Fibroblast of skin of left quadriceps (primary cell): ENCODE results near the gene TOM1.

ENCODE experiments used
- DNase-seq, 2 experiments: peaks; one replicate each; pipeline ENCODE4 v3.0.0-alpha.2; 2013; ENCODE audit warnings: low read depth in 2 of 2

Gene TOM1

GRCh38 chr22:35307372-35307771 lies 7.7 kb downstream of the TOM1 start:
- no peak for DNase-seq

GRCh38 chr22:35307892-35308291 lies 8.2 kb downstream of the TOM1 start:
- no peak for DNase-seq

- no peak for DNase-seq
These were observed 8.9 kb downstream of the TOM1 start for GRCh38 chr22:35308480-35309021.

- DNase-seq: no peak
These were observed 11.2 kb downstream of the TOM1 start for GRCh38 chr22:35310556-35311550.

GRCh38 chr22:35311551-35311999 lies 11.9 kb downstream of the TOM1 start:
- no peak for DNase-seq

- no peak for DNase-seq
These were observed 12.7 kb downstream of the TOM1 start for GRCh38 chr22:35312198-35313059.

- DNase-seq: no peak
These were observed 13.8 kb downstream of the TOM1 start for GRCh38 chr22:35313311-35314121.

- no peak for DNase-seq
These were observed 14.7 kb downstream of the TOM1 start for GRCh38 chr22:35314161-35314942.

GRCh38 chr22:35315141-35315854 lies 15.6 kb downstream of the TOM1 start:
- no peak for DNase-seq

GRCh38 chr22:35315855-35316745 lies 16.4 kb downstream of the TOM1 start:
- DNase-seq: no peak

GRCh38 chr22:35316751-35317150 lies 17.1 kb downstream of the TOM1 start:
- no peak for DNase-seq

GRCh38 chr22:35317680-35318290 lies 18.1 kb downstream of the TOM1 start:
- DNase-seq: no peak

- DNase-seq: no peak
These were observed 18.9 kb downstream of the TOM1 start for GRCh38 chr22:35318346-35319215.

- no peak for DNase-seq
These were observed 19.7 kb downstream of the TOM1 start for GRCh38 chr22:35319244-35319985.

GRCh38 chr22:35322126-35322525 lies 22.4 kb downstream of the TOM1 start:
- no peak for DNase-seq

GRCh38 chr22:35322893-35323292 lies 23.2 kb downstream of the TOM1 start:
- no peak for DNase-seq

- DNase-seq: no peak
These were observed 23.6 kb downstream of the TOM1 start for GRCh38 chr22:35323305-35323704.
